NCI-H2196 (cell line): ENCODE results near the gene OPN1SW.

Experiments
- DNase-seq: peaks from one replicate; lab custom pipeline; 2025; ENCODE audit not compliant: unreplicated experiment; lab: John Stamatoyannopoulos, UW

The OPN1SW gene

GRCh38 chr7:128763541-128763940 is 12.1 kb downstream of the OPN1SW start:
- no peak for DNase-seq

- no peak for DNase-seq
These were observed 16.4 kb downstream of the OPN1SW start for GRCh38 chr7:128759242-128759641.

GRCh38 chr7:128758553-128758952 is 17.0 kb downstream of the OPN1SW start:
- DNase-seq = no peak

GRCh38 chr7:128757203-128757602 is 18.4 kb downstream of the OPN1SW start:
- no peak for DNase-seq

GRCh38 chr7:128755819-128756476 is 19.6 kb downstream of the OPN1SW start:
- no peak for DNase-seq

GRCh38 chr7:128755075-128755818 is 20.3 kb downstream of the OPN1SW start:
- no peak for DNase-seq

- DNase-seq = no peak
These were observed 23.3 kb downstream of the OPN1SW start for GRCh38 chr7:128752251-128752650.

GRCh38 chr7:128747327-128748079 is 28.1 kb downstream of the OPN1SW start:
- no peak for DNase-seq

GRCh38 chr7:128745706-128746105 is 29.9 kb downstream of the OPN1SW start:
- no peak for DNase-seq

- no peak for DNase-seq
These were observed 31.2 kb downstream of the OPN1SW start for GRCh38 chr7:128744366-128744905.

- no peak for DNase-seq
These were observed 32.4 kb downstream of the OPN1SW start for GRCh38 chr7:128743112-128743772.

GRCh38 chr7:128742206-128742605 is 33.4 kb downstream of the OPN1SW start:
- DNase-seq = no peak

GRCh38 chr7:128741491-128741890 is 34.1 kb downstream of the OPN1SW start:
- no peak for DNase-seq

GRCh38 chr7:128740996-128741395 is 34.6 kb downstream of the OPN1SW start:
- DNase-seq = no peak

- DNase-seq = no peak
These were observed 35.5 kb downstream of the OPN1SW start for GRCh38 chr7:128739990-128740682.

GRCh38 chr7:128739048-128739962 is 36.3 kb downstream of the OPN1SW start, which contains the start of gene CALU:
CALU (plus strand) TSS chr7:128739359; CDS start chr7:128748584, 9,225 bp downstream.
- peak; percentile 96 for DNase-seq

GRCh38 chr7:128738570-128739047 is 37.0 kb downstream of the OPN1SW start:
- DNase-seq = no peak

- no peak for DNase-seq
These were observed 37.7 kb downstream of the OPN1SW start for GRCh38 chr7:128737867-128738385.

- DNase-seq = no peak
These were observed 38.2 kb downstream of the OPN1SW start for GRCh38 chr7:128737441-128737840.
